Measurements from ENCODE around the gene ITSN2.

ITSN2 gene

GRCh38 chr2:24403168-24403831 is 43.0 kb upstream of the ITSN2 start:
- no peak for DNase-seq
- Histone ChIP-seq H3K36me3 (no peaks in the 10 kb centered on the region), H3K27ac (no peak overlapping the region), H3K4me1 (peaks cover 0 to 5% (median 0%) of the 10 kb centered on the region in 4 donors), H3K27me3 (peaks cover 0 to 33% of the 10 kb centered on the region in 2 donors), H3K4me3 (no peak overlapping the region), H3K9me3 (no peaks in the 10 kb centered on the region)
- intact Hi-C loops (cut with DNase I; ENCODE audit: low total_unique reads) = loop anchor here (10.0 kb wide), 1 partner anchor 732 kb away; no protein-coding TSS in a partner anchor
- TF ChIP-seq CTCF (IDR thresholded peaks at IDR 0.05) = no peak

GRCh38 chr2:24402242-24403097 is 42.1 kb upstream of the ITSN2 start:
- H3K4me1 ChIP-seq = peaks cover 0 to 5% (median 0%) of the 10 kb centered on the region in 4 donors
- intact Hi-C loops (cut with DNase I; ENCODE audit: low total_unique reads) = loop anchor here (10.0 kb wide), 1 partner anchor 732 kb away; no protein-coding TSS in a partner anchor
- no peaks in the 10 kb centered on the region for H3K9me3 ChIP-seq
- peak overlapping the region in 1 of 2 donors; percentile 36 for H3K4me3 ChIP-seq
- H3K27me3 ChIP-seq = peaks cover 0 to 29% of the 10 kb centered on the region in 2 donors
- H3K27ac ChIP-seq = no peak overlapping the region
- no peaks in the 10 kb centered on the region for H3K36me3 ChIP-seq
- no peak for TF ChIP-seq CTCF (IDR thresholded peaks at IDR 0.05)
- no peak for DNase-seq

- peaks cover 0 to 30% of the 10 kb centered on the region in 2 donors for H3K27me3 ChIP-seq
- no peak overlapping the region for H3K4me3 ChIP-seq
- H3K9me3 ChIP-seq = no peaks in the 10 kb centered on the region
- H3K36me3 ChIP-seq = no peaks in the 10 kb centered on the region
- no peak for TF ChIP-seq CTCF (IDR thresholded peaks at IDR 0.05)
- no peak for DNase-seq
- H3K27ac ChIP-seq = no peak overlapping the region
- intact Hi-C loops (cut with DNase I; ENCODE audit: low total_unique reads) = loop anchor here (10.0 kb wide), 1 partner anchor 734 kb away; no protein-coding TSS in a partner anchor
- H3K4me1 ChIP-seq = peaks cover 0 to 5% (median 0%) of the 10 kb centered on the region in 4 donors
Measured at GRCh38 chr2:24400207-24400907, 40.0 kb upstream of the ITSN2 start.

- Histone ChIP-seq H3K4me3 (no peak overlapping the region), H3K36me3 (no peaks in the 10 kb centered on the region), H3K27ac (no peak overlapping the region), H3K9me3 (no peaks in the 10 kb centered on the region), H3K4me1 (peaks cover 0 to 5% (median 0%) of the 10 kb centered on the region in 4 donors), H3K27me3 (peaks cover 0 to 30% of the 10 kb centered on the region in 2 donors)
- no peak for TF ChIP-seq CTCF (IDR thresholded peaks at IDR 0.05)
- intact Hi-C loops (cut with DNase I; ENCODE audit: low total_unique reads) = loop anchor here (10.0 kb wide), 1 partner anchor 735 kb away; no protein-coding TSS in a partner anchor
- no peak for DNase-seq
Measured at GRCh38 chr2:24399434-24400206, 39.3 kb upstream of the ITSN2 start.

GRCh38 chr2:24394998-24395397 is 34.7 kb upstream of the ITSN2 start:
- no peak overlapping the region for H3K27ac ChIP-seq
- DNase-seq = no peak

More at GRCh38 chr2:24394998-24395397, 34.7 kb upstream of the ITSN2 start:
- no peaks in the 10 kb centered on the region for H3K9me3 ChIP-seq
- intact Hi-C loops (cut with DNase I; ENCODE audit: low total_unique reads) = no loop called here
- H3K4me1 ChIP-seq = no peaks in the 10 kb centered on the region
- no peak overlapping the region for H3K4me3 ChIP-seq
- H3K36me3 ChIP-seq = no peaks in the 10 kb centered on the region
- TF ChIP-seq CTCF (IDR thresholded peaks at IDR 0.05) = no peak
- H3K27me3 ChIP-seq = peaks cover 0 to 8% of the 10 kb centered on the region in 2 donors
